Naive thymus-derived CD8-positive, alpha-beta T cell (primary cell): ENCODE results near the gene PNMT. TPM values are rescaled to one million over a fixed set of nuclear protein-coding genes. Genes with fewer than 3 reads are reported as not detected.

Source experiments
- ATAC-seq, 2 donors: fragments of 150-1000 bp; cut with Tn5 transposase in 1 of 2; sonication (Bioruptor Pico), chemical (Tn5 transposase) in 1 of 2; 1 replicate in 1 of 2; 2 replicates in 1 of 2; pipeline ENCODE4 v1.10.0; 2021; ENCODE audit warnings: mild to moderate bottlenecking in 2 of 2, moderate library complexity in 2 of 2
- POLR2A ChIA-PET: fragments of 350-600 bp; sonication (Branson Sonifier 250); formaldehyde crosslinking; loops from one replicate; lab custom pipeline; 2021; ENCODE audit warnings: antibody characterized with exemption; lab: Charles Lee
- DNase-seq, 10 donors: peaks; one replicate each; pipeline versions ENCODE4 v3.0.0 to v3.0.0-alpha.2; 2020 to 2022
- H3K27ac Mint-ChIP-seq, 10 donors: one replicate each; pipeline ENCODE4 v1.8.0; 2020 to 2022; ENCODE audit warnings: mild to moderate bottlenecking in 10 of 10, mixed read lengths in 10 of 10, moderate library complexity in 4 of 10, inconsistent platforms in 1 of 10
- H3K27me3 Mint-ChIP-seq, 5 donors: one replicate each; pipeline ENCODE4 v1.8.0; 2021 to 2022; ENCODE audit warnings: mixed read lengths in 5 of 5
- H3K36me3 Mint-ChIP-seq, 3 donors: one replicate each; pipeline ENCODE4 v1.8.0; 2020 to 2022; ENCODE audit warnings: mixed read lengths in 3 of 3, mild to moderate bottlenecking in 2 of 3, inconsistent platforms in 1 of 3
- H3K4me1 Mint-ChIP-seq, 4 donors: one replicate each; pipeline ENCODE4 v1.8.0; 2021 to 2022; ENCODE audit warnings: mixed read lengths in 4 of 4
- H3K4me3 Mint-ChIP-seq, 10 donors: one replicate each; pipeline ENCODE4 v1.8.0; 2020 to 2022; ENCODE audit warnings: mild to moderate bottlenecking in 10 of 10, mixed read lengths in 10 of 10, moderate library complexity in 6 of 10, inconsistent platforms in 1 of 10
- H3K9me3 Mint-ChIP-seq, 9 donors: one replicate each; pipeline ENCODE4 v1.8.0; 2020 to 2022; ENCODE audit warnings: mixed read lengths in 9 of 9, mild to moderate bottlenecking in 3 of 9, inconsistent platforms in 1 of 9, moderate library complexity in 1 of 9
- polyA plus RNA-seq, 3 donors: library from polyadenylated mRNA; unstranded; fragments of 300-500 nt; fragmentation: Illumina TruSeq; gene quantifications; one replicate each; pipeline ENCODE4 v1.2.3, GENCODE V29; 2021
- total RNA-seq, 8 experiments: library from RNA in 2 of 8; stranded (reverse) in 2 of 8; gene quantifications; one replicate each; pipeline ENCODE4 v1.2.3 and lab custom pipeline; 2021 to 2026

Gene PNMT
- total and polyA plus RNA-seq, 5 experiments from 2014 or later = 0.43 to 1.2 (median 0.77) TPM; not detected in 1

DNA sequence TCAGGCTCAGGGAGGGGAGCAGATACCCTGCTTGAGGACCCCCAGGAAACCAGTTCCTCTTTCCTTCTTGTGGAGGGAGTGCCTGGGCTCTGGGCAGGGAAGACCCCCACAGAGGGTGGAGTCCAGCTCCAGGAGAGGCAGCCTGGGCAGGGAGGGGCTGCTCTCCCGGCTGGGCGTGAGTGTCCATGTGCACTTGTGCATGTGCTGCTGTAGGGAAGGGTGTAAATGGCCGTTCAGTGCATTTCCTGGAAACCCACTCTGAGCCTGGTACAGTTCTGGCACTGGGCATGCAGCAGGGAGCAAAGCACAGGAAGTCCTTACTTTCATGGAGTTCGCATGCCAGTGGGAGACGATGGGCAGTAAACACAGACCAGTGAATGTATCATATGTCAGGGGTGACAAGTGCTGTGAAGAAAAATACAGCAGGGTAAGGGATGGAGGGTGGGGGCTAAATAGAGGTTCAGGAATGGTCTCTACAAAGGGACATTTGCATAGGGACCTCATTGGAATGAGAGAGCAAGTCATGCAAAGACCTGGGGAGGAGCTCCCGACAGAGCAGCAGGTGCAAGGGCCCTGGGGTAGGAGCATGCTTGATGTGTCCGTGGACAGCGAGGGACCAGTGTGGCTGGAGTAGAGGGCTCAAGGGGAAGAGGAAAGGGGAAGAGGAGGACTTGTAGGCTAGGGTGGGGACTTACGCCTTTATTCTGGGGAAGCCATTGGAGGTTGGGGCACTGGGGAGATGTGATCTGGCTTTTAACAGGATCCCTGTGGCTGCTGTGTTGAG lies 25.8 kb upstream of the PNMT start:
- peak overlapping the region in 7 of 10 donors; percentile 27 to 83 (median 63) for H3K27ac Mint-ChIP-seq
- H3K4me1 Mint-ChIP-seq = peaks cover 56 to 85% (median 81%) of the 10 kb centered on the region in 4 donors
- H3K4me3 Mint-ChIP-seq = peak overlapping the region in 4 of 10 donors; percentile 20 to 54 (median 28)
- peaks cover 0 to 13% (median 0%) of the 10 kb centered on the region in 3 donors for H3K36me3 Mint-ChIP-seq
- ATAC-seq (no peak), DNase-seq (no peak)
- POLR2A ChIA-PET = interaction anchor here (0.9 to 3.5 kb wide), 5 partner anchors 9 to 23 kb away, joined by 3 to 10 read pairs (median 4); partner anchors contain the start of gene TCAP
- no peaks in the 10 kb centered on the region for H3K27me3 Mint-ChIP-seq
- H3K9me3 Mint-ChIP-seq = no peaks in the 10 kb centered on the region

DNA sequence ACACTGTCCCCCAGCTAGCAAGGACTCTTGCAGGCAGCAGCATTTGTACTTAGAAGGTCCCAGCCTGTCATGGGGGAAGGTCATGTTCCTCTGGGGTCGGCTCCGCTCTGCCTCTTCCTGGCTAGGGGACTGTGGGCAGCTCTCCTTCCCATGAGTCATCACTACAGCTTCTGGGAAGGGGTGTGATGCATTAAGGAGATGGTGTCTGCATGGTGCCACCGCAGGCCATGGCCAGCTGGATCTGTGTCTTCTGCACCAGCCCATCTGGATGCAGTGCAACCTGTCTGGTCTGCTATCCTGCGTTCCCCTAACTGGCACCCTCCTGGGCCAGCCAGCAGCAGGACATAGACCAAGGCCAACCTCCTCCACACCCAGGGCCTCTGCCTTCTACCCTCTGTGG lies 25.0 kb upstream of the PNMT start:
- POLR2A ChIA-PET = interaction anchor here (0.6 to 2.1 kb wide), 5 partner anchors 9 to 157 kb away, joined by 3 to 6 read pairs (median 4); partner anchors contain the start of gene TCAP
- H3K36me3 Mint-ChIP-seq = peaks cover 0 to 13% (median 0%) of the 10 kb centered on the region in 3 donors
- H3K4me1 Mint-ChIP-seq = peaks cover 48 to 80% (median 76%) of the 10 kb centered on the region in 4 donors
- peak overlapping the region in 6 of 10 donors; percentile 17 to 73 (median 56) for H3K27ac Mint-ChIP-seq
- no peaks in the 10 kb centered on the region for H3K9me3 Mint-ChIP-seq
- H3K27me3 Mint-ChIP-seq = no peaks in the 10 kb centered on the region
- no peak for ATAC-seq
- peak overlapping the region in 2 of 10 donors; percentile 11 to 12 for H3K4me3 Mint-ChIP-seq
- no peak for DNase-seq

- DNase-seq (no peak), ATAC-seq (no peak)
- Mint-ChIP-seq H3K4me1 (peaks cover 35 to 75% (median 67%) of the 10 kb centered on the region in 4 donors), H3K27me3 (no peaks in the 10 kb centered on the region), H3K27ac (peak overlapping the region in 5 of 10 donors; percentile 17 to 75 (median 49)), H3K9me3 (no peaks in the 10 kb centered on the region), H3K36me3 (peaks cover 0 to 27% (median 0%) of the 10 kb centered on the region in 3 donors), H3K4me3 (no peak overlapping the region)
- POLR2A ChIA-PET = interaction anchor here (1.1 kb wide), 1 partner anchor 13 kb away, joined by 3 read pairs; no protein-coding TSS in a partner anchor
These were observed 21.0 kb upstream of the PNMT start for GRCh38 chr17:39647256-39647655.

GRCh38 chr17:39648616-39649366 lies 19.5 kb upstream of the PNMT start:
- Mint-ChIP-seq H3K27ac (peak overlapping the region in 9 of 10 donors; percentile 18 to 77 (median 63)), H3K4me3 (no peak overlapping the region), H3K4me1 (peaks cover 34 to 68% (median 64%) of the 10 kb centered on the region in 4 donors), H3K9me3 (no peaks in the 10 kb centered on the region), H3K36me3 (peaks cover 0 to 27% (median 0%) of the 10 kb centered on the region in 3 donors), H3K27me3 (no peaks in the 10 kb centered on the region)
- no peak for DNase-seq
- no peak for ATAC-seq
- POLR2A ChIA-PET = no interaction called here

- Mint-ChIP-seq H3K27ac (peak overlapping the region in 9 of 10 donors; percentile 18 to 86 (median 49)), H3K9me3 (no peaks in the 10 kb centered on the region), H3K27me3 (no peaks in the 10 kb centered on the region), H3K36me3 (peaks cover 0 to 20% (median 0%) of the 10 kb centered on the region in 3 donors), H3K4me1 (peaks cover 34 to 71% (median 64%) of the 10 kb centered on the region in 4 donors), H3K4me3 (peak overlapping the region in 1 of 10 donors; percentile 20)
- no peak for DNase-seq
- POLR2A ChIA-PET = interaction anchor here (3.0 kb wide), 1 partner anchor 10 kb away, joined by 10 read pairs; no protein-coding TSS in a partner anchor
- ATAC-seq = no peak
These were observed 18.1 kb upstream of the PNMT start for GRCh38 chr17:39650121-39650579.

- Mint-ChIP-seq H3K4me3 (peak overlapping the region in 2 of 10 donors; percentile 3 to 17), H3K9me3 (no peaks in the 10 kb centered on the region), H3K36me3 (peaks cover 0 to 21% (median 0%) of the 10 kb centered on the region in 3 donors), H3K4me1 (peaks cover 41 to 74% (median 64%) of the 10 kb centered on the region in 4 donors), H3K27ac (peak overlapping the region; percentile 49 to 93 (median 76)), H3K27me3 (no peaks in the 10 kb centered on the region)
- POLR2A ChIA-PET = interaction anchor here (1.1 to 3.0 kb wide), 3 partner anchors 9 to 14 kb away, joined by 3 to 10 read pairs (median 4); no protein-coding TSS in a partner anchor
- ATAC-seq (no peak), DNase-seq (no peak)
These were observed 16.2 kb upstream of the PNMT start for GRCh38 chr17:39651923-39652586.

GRCh38 chr17:39652587-39653315 lies 15.5 kb upstream of the PNMT start:
- Mint-ChIP-seq H3K27ac (peak overlapping the region; percentile 49 to 93 (median 76)), H3K36me3 (peaks cover 0 to 19% (median under 1%) of the 10 kb centered on the region in 3 donors), H3K4me1 (peaks cover 41 to 72% (median 62%) of the 10 kb centered on the region in 4 donors), H3K27me3 (no peaks in the 10 kb centered on the region), H3K4me3 (peak overlapping the region in 2 of 10 donors; percentile 3 to 14), H3K9me3 (no peaks in the 10 kb centered on the region)
- ATAC-seq = no peak
- POLR2A ChIA-PET = interaction anchor here (1.1 to 3.0 kb wide), 4 partner anchors 10 to 30 kb away, joined by 3 to 11 read pairs (median 7); no protein-coding TSS in a partner anchor
- no peak for DNase-seq

GRCh38 chr17:39653316-39653661 lies 15.0 kb upstream of the PNMT start:
- Mint-ChIP-seq H3K36me3 (peaks cover 0 to 19% (median 3%) of the 10 kb centered on the region in 3 donors), H3K4me1 (peaks cover 41 to 78% (median 66%) of the 10 kb centered on the region in 4 donors)
- ATAC-seq = no peak

DNA sequence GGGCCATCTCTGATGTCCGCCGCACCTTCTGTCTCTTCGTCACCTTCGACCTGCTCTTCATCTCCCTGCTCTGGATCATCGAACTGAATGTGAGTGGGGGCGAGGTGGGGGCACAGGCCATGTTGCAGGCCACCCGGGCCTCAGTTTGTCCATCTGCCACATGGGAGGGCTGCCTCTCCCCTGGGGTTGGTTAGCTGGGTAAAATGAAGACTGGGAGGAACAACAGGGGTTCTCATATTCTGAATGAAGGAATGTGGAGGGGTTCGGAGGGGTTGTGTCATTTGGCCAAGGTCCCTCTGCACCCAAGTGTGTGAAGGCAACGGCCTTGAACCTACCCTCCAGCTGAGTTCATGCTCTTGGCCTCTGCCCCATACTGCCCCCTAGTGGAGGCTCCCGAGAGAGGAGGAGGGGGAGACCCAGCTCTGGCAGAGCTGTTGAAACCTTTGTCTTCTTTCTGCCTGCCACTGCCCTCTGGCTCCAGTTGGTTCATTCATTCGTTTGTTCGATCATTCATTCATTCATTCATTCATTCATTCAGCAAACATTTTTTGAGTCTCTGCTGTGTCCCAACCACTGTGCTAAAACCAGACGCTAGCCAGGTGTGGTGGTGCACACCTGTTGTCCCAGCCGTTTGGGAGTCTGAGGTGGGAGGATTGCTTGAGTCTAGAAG lies 14.5 kb upstream of the PNMT start:
- ATAC-seq = peak; percentile 50 to 62
- Mint-ChIP-seq H3K9me3 (no peaks in the 10 kb centered on the region), H3K27me3 (no peaks in the 10 kb centered on the region), H3K4me3 (peak overlapping the region in 2 of 10 donors; percentile 15 to 18), H3K27ac (peak overlapping the region in 7 of 10 donors; percentile 23 to 82 (median 61)), H3K4me1 (peaks cover 39 to 79% (median 69%) of the 10 kb centered on the region in 4 donors), H3K36me3 (peaks cover 0 to 17% (median 3%) of the 10 kb centered on the region in 3 donors)
- POLR2A ChIA-PET = interaction anchor here (1.0 to 2.9 kb wide), 7 partner anchors 14 to 100 kb away, joined by 3 to 20 read pairs (median 5); partner anchors contain the start of genes PGAP3, PNMT, STARD3 and TCAP
- DNase-seq = peak; percentile 56 to 88 (median 76)

More at GRCh38 chr17:39653316-39653661, 15.0 kb upstream of the PNMT start:
- Mint-ChIP-seq H3K4me3 (no peak overlapping the region), H3K9me3 (no peaks in the 10 kb centered on the region), H3K27me3 (no peaks in the 10 kb centered on the region), H3K27ac (peak overlapping the region in 1 of 10 donors; percentile 19)
- no peak for DNase-seq
- POLR2A ChIA-PET = interaction anchor here (1.1 to 2.9 kb wide), 4 partner anchors 10 to 31 kb away, joined by 3 to 20 read pairs (median 8); partner anchors contain the start of genes PNMT and TCAP

DNA sequence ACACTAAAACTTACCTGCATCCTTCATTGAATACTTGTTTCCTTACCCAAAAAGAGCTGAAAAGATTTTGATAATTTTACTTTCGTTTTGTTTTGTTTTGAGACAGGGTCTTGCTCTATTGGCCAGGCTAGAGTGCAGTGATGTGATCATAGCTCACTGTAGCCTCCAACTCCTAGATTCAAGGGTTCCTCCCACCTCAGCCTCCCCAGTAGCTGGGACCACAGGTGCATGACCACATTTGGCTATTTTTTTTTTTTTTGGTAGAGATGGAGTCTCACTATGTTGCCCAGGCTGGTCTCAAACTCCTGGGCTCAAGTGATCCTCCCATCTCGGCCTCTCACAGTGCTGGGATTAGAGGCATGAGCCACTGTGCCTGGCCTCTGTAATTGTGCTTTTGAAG lies 13.1 kb upstream of the PNMT start:
- Mint-ChIP-seq H3K9me3 (no peaks in the 10 kb centered on the region), H3K36me3 (peaks cover 0 to 12% (median 3%) of the 10 kb centered on the region in 3 donors), H3K4me1 (peaks cover 40 to 83% (median 72%) of the 10 kb centered on the region in 4 donors), H3K27me3 (no peaks in the 10 kb centered on the region), H3K27ac (peak overlapping the region; percentile 22 to 92 (median 73)), H3K4me3 (peak overlapping the region in 4 of 10 donors; percentile 16 to 43 (median 26))
- ATAC-seq = no peak
- POLR2A ChIA-PET = interaction anchor here (0.8 to 2.9 kb wide), 8 partner anchors 12 to 194 kb away, joined by 3 to 20 read pairs (median 5); partner anchors contain the start of genes PGAP3, PNMT, STARD3 and TCAP
- DNase-seq = no peak
